SK-N-SH treated with all-trans-retinoic acid at 6 μM for 48 hours (cell line): ENCODE measurements around the gene POLE.

Source experiments
- ARNTL ChIP-seq: fragments of 450-650 bp; formaldehyde crosslinking; IDR thresholded peaks from 2 replicates; pipeline ENCODE4 v1.5.0; 2020; ENCODE audit warnings: low read depth, mild to moderate bottlenecking, moderate library complexity, borderline replicate concordance
- BACH2 ChIP-seq: fragments of 250-450 bp; sonication (Bioruptor Pico); IDR thresholded peaks from 2 replicates; pipeline ENCODE4 v1.9.0; 2021; ENCODE audit warnings: mild to moderate bottlenecking, borderline replicate concordance
- SNAI2 ChIP-seq: fragments of 250-450 bp; sonication (Bioruptor Pico); IDR thresholded peaks from 2 replicates; pipeline ENCODE4 v1.5.0; 2020; ENCODE audit warnings: mild to moderate bottlenecking, moderate library complexity
- ZFP3 ChIP-seq: fragments of 250-450 bp; sonication (Bioruptor Pico); IDR thresholded peaks from 2 replicates; pipeline ENCODE4 v1.5.0; 2020; ENCODE audit warnings: mild to moderate bottlenecking, moderate library complexity
- ZFP30 ChIP-seq: fragments of 450-650 bp; formaldehyde crosslinking; IDR thresholded peaks from 2 replicates; pipeline ENCODE4 v1.5.0; 2022; ENCODE audit warnings: mild to moderate bottlenecking, moderate library complexity
- ZNF565 ChIP-seq: fragments of 450-650 bp; formaldehyde crosslinking; conservative IDR thresholded peaks from 2 replicates; pipeline ENCODE4 v1.5.0; 2020; ENCODE audit warnings: low read depth, mild to moderate bottlenecking, moderate library complexity
- ZNF8 ChIP-seq: fragments of 450-650 bp; formaldehyde crosslinking; IDR thresholded peaks from 2 replicates; pipeline ENCODE4 v1.5.0; 2020; ENCODE audit warnings: mild to moderate bottlenecking, moderate library complexity

DNA sequence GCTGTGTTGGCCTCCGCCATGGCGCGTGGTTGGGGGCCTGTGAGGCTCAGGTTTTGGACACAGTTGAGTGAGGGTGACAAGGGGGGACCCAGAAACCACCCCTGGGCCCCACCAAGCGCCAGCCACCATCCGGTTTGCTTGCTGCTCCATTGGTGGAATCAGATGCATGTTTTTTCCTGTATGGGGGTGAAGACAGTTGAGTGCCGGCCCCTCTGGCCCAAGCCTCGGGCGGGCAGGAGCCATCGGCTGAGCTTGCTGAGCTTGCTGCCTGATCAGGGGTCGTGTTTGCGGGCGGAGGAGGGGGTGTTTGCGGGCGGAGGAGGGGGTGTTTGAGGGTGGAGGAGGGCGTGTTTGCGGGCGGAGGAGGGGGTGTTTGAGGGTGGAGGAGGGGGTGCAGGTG, 29.9 kb upstream of the POLE start:
- no peak for TF ChIP-seq ZFP30 (CRISPR knock-in tag)
- no peak for TF ChIP-seq ZNF565 (CRISPR knock-in tag)
- no peak for TF ChIP-seq ZFP3
- no peak for TF ChIP-seq ARNTL (CRISPR knock-in tag)
- TF ChIP-seq BACH2 (CRISPR knock-in tag) = no peak
- no peak for TF ChIP-seq ZNF8
- TF ChIP-seq SNAI2 = no peak
